Sigmoid colon (tissue), 7 donors: ENCODE data around the gene PJA1. TPM values are rescaled to one million over a fixed set of nuclear protein-coding genes. Genes with fewer than 3 reads are reported as not detected.
A peak's percentile ranks its signal among the peaks of the same experiment; 100 is the strongest.

ENCODE experiments used
- DNase-seq: peaks from one replicate; pipeline ENCODE4 v3.0.0-alpha.2; 2019
- H3K27ac ChIP-seq, 4 donors: fragments of 200-600 bp; sonication (generic); one replicate each; pipeline ENCODE4 v1.5.1; 2016 to 2019; ENCODE audit warnings: mild to moderate bottlenecking in 1 of 4
- H3K27me3 ChIP-seq, 3 donors: fragments of 200-600 bp; sonication (generic); one replicate each; pipeline ENCODE4 v1.5.1; 2019; ENCODE audit warnings: mild to moderate bottlenecking in 1 of 3
- H3K36me3 ChIP-seq, 4 donors: fragments of 200-600 bp; sonication (generic); one replicate each; pipeline ENCODE4 v1.5.1; 2016 to 2019
- H3K4me1 ChIP-seq, 4 donors: fragments of 200-600 bp; sonication (generic); one replicate each; pipeline ENCODE4 v1.5.1; 2017 to 2019
- H3K4me3 ChIP-seq, 4 donors: fragments of 200-600 bp; sonication (generic); one replicate each; pipeline ENCODE4 v1.5.1; 2017 to 2019; ENCODE audit warnings: mild to moderate bottlenecking in 2 of 4, moderate library complexity in 1 of 4
- H3K9me3 ChIP-seq, 4 donors: fragments of 200-600 bp in 3 of 4; sonication (generic) in 3 of 4; one replicate each; pipeline versions ENCODE4 v1.5.1 to v1.6.1; 2013 to 2019
- EP300 ChIP-seq, 4 donors: sonication (generic); formaldehyde crosslinking; IDR thresholded peaks; one replicate each; pipeline ENCODE4 v1.6.1; 2017; ENCODE audit warnings: antibody characterized with exemption in 4 of 4
- POLR2A ChIP-seq, 2 donors: fragments of 450-650 bp; IDR thresholded peaks; one replicate each; pipeline ENCODE4 v1.6.1; 2016; ENCODE audit warnings: antibody characterized with exemption in 2 of 2, mild to moderate bottlenecking in 2 of 2, moderate library complexity in 2 of 2
- POLR2AphosphoS5 ChIP-seq, 4 donors: sonication (generic); formaldehyde crosslinking; IDR thresholded peaks; one replicate each; pipeline ENCODE4 v1.6.1; 2017; ENCODE audit warnings: antibody characterized with exemption in 4 of 4
- WGBS, 2 donors: extraction: QIAGEN DNeasy Blood & Tissue Kit; methylation state at CpG; one replicate each; pipeline ENCODE4 v1.1.7; 2013; 5-methylcytosine and 5-hydroxymethylcytosine counted together
- intact Hi-C: fragments of 100-400 bp; cut with DNase I; formaldehyde crosslinking; loops from one replicate; pipeline ENCODE4 v1.15.1; 2023
- polyA plus RNA-seq, 3 donors: library from polyadenylated mRNA; stranded (reverse); fragments of 200-250 nt; gene quantifications; one replicate each; pipeline ENCODE4 v1.2.3, GENCODE V29; 2013
- total RNA-seq, 4 donors: library from RNA; depleted of rRNA; stranded (reverse); fragments of >200 nt; gene quantifications; one replicate each; pipeline ENCODE4 v1.1.0, GENCODE V29; 2016
- TF ChIP-seq, protein P1 (sequence below), 4 experiments: fragments of 450-650 bp in 3 of 4; fragments of 200-600 bp in 1 of 4; IDR thresholded peaks; one replicate each; pipeline ENCODE4 v1.5.1; 2016 to 2019; ENCODE audit warnings: antibody characterized with exemption in 4 of 4, mild to moderate bottlenecking in 3 of 4, moderate library complexity in 2 of 4
- donor health status: healthy with polysubstance abuse.
- donor health status: Bipolar disorder and iron deficiency.
- donor health status: healthy.

PJA1 gene
- total and polyA plus RNA-seq, 7 donors, result 5.3 to 21.8 (median 17.0) TPM

DNA sequence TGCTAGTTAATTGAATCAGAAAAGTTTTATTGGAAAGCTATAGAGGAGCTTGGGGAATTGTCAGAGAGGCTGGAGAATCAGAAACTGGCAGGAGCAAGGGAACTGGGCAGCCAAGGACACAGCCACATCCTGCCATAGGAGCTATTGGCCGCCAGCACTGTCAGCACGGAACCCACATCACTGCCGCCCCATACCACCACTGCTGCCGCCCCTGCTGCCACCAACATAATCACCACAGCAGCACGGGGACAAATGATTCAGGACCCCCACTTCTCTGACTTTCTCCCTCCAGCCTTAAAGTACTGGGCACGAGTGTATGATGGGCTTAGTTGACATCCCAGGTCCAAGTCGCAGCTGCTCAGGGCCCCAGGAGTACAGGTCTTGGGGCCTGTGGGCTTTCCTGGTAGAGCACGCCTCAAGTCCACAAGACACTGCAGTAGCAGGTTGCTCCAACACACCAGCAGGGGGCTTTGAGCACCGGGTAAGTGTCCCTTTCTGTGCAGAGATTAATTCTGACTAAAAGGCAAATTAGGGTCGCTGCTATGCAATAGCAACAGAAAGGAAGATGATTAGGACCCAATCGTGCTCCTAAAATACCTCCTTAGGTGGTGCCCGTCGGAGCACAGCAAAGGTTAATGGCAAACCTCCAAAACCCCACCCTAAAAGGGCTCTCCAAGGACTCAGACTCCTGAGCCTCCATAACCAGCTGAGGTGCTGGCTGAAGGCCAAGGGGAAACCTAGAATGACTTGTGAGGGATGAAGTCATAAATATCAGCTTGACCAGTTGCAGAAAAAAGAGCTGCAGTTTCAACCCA is 6.9 kb downstream of the PJA1 start:
- intact Hi-C loops, result loop anchor here (2.0 to 5.0 kb wide), 2 partner anchors 59 to 128 kb away; no protein-coding TSS in a partner anchor
- Histone ChIP-seq H3K9me3 (no peaks in the 10 kb centered on the region), H3K4me3 (no peak overlapping the region), H3K27ac (peak overlapping the region in 3 of 4 donors; percentile 22 to 34 (median 30)), H3K4me1 (peaks cover 0 to 18% (median 11%) of the 10 kb centered on the region in 4 donors), H3K36me3 (no peaks in the 10 kb centered on the region), H3K27me3 (no peaks in the 10 kb centered on the region)
- TF ChIP-seq POLR2AphosphoS5 (IDR thresholded peaks at IDR 0.05), result no peak
- TF ChIP-seq, protein P1, sequence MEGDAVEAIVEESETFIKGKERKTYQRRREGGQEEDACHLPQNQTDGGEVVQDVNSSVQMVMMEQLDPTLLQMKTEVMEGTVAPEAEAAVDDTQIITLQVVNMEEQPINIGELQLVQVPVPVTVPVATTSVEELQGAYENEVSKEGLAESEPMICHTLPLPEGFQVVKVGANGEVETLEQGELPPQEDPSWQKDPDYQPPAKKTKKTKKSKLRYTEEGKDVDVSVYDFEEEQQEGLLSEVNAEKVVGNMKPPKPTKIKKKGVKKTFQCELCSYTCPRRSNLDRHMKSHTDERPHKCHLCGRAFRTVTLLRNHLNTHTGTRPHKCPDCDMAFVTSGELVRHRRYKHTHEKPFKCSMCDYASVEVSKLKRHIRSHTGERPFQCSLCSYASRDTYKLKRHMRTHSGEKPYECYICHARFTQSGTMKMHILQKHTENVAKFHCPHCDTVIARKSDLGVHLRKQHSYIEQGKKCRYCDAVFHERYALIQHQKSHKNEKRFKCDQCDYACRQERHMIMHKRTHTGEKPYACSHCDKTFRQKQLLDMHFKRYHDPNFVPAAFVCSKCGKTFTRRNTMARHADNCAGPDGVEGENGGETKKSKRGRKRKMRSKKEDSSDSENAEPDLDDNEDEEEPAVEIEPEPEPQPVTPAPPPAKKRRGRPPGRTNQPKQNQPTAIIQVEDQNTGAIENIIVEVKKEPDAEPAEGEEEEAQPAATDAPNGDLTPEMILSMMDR (IDR thresholded peaks at IDR 0.05), result peak; percentile 18 to 51 (median 32)
- DNase-seq, result peak; percentile 85
- WGBS, 2 donors, result 51 to 52% methylated on average over 13 of the region's 13 CpGs

DNA sequence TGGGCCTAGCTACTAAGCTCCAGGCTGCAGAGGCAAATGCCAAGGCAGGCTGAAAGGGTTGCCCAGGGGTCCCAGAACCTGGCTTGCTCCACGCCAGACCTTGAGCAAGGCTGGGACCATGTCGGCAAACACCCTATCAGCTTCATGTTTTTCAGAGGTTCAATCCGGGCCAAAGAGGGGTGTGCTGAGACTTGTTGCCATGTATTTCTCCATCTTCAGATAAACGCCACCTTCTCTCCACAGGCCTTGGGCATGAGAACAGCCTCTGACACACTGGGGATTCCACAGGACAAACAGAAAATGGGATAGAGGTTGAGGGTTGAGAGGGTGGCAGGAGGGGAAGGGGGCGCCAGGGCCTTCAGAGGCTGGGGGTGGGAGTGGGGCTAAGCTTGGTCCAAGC is 8.6 kb downstream of the PJA1 start:
- intact Hi-C loops, result loop anchor here (5.0 kb wide), 1 partner anchor 61 kb away; no protein-coding TSS in a partner anchor
- H3K27me3 ChIP-seq, result no peaks in the 10 kb centered on the region

DNA sequence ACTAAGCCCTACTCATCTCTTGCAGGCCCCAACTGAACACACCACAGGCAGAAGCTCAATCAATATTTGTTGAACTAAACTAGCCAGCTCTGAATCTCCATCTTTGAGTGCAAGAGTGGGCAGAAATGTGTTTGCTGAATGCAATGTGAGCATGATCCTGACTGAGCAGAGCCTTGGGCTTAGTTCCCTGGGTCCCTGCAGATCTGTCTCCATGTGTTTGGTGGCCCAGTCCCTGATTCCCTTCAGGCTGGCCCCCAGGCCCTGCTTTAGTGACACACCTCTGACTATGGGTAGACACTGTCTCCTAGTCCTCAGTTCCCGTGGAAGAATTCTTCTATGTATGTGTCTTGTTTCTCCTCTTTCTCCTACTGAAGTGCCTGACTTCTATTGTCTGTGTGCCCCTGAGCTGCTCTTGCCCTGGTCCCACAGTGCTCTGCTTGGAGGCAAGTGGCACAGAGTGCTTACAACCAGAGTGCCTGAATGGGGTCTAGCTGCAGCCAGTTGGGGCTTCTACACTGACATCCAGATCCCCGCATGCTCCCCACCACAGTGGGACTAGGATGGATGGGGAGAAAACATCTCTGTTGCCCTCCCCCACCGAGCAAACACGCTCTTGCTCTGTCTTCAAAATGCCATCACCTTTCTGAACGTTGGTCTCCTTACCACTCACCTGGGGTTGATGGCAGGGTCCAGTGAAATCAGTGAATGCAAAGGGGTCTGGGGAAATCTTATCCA is 9.3 kb downstream of the PJA1 start:
- no peaks in the 10 kb centered on the region for H3K9me3 ChIP-seq
- intact Hi-C loops, result loop anchor here (5.0 kb wide), 1 partner anchor 61 kb away; no protein-coding TSS in a partner anchor
- no peak for TF ChIP-seq POLR2A (IDR thresholded peaks at IDR 0.05)
- TF ChIP-seq, protein P1 (IDR thresholded peaks at IDR 0.05), result no peak
- no peak for TF ChIP-seq POLR2AphosphoS5 (IDR thresholded peaks at IDR 0.05)
- TF ChIP-seq EP300 (IDR thresholded peaks at IDR 0.05), result no peak
- peaks cover 0 to 17% (median 11%) of the 10 kb centered on the region in 4 donors for H3K4me1 ChIP-seq
- no peaks in the 10 kb centered on the region for H3K36me3 ChIP-seq
- DNase-seq, result no peak
- no peak overlapping the region for H3K4me3 ChIP-seq
- no peak overlapping the region for H3K27ac ChIP-seq
- 85 to 86% methylated on average over 5 of the region's 5 CpGs for WGBS, 2 donors
- H3K27me3 ChIP-seq, result no peaks in the 10 kb centered on the region

More for the DNA sequence above, 8.6 kb downstream of the PJA1 start:
- H3K9me3 ChIP-seq, result no peaks in the 10 kb centered on the region
- DNase-seq, result no peak
- no peak overlapping the region for H3K4me3 ChIP-seq
- no peaks in the 10 kb centered on the region for H3K36me3 ChIP-seq
- no peak overlapping the region for H3K27ac ChIP-seq
- WGBS, 2 donors, result 95 to 96% methylated on average over 5 of the region's 5 CpGs
- no peak for TF ChIP-seq POLR2A (IDR thresholded peaks at IDR 0.05)
- no peak for TF ChIP-seq EP300 (IDR thresholded peaks at IDR 0.05)
- TF ChIP-seq, protein P1 (IDR thresholded peaks at IDR 0.05), result no peak
- no peak for TF ChIP-seq POLR2AphosphoS5 (IDR thresholded peaks at IDR 0.05)
- peaks cover 0 to 17% (median 11%) of the 10 kb centered on the region in 4 donors for H3K4me1 ChIP-seq

- Histone ChIP-seq H3K27me3 (no peaks in the 10 kb centered on the region), H3K27ac (no peak overlapping the region), H3K4me3 (no peak overlapping the region), H3K9me3 (no peaks in the 10 kb centered on the region), H3K4me1 (peaks cover 0 to 12% (median 10%) of the 10 kb centered on the region in 4 donors), H3K36me3 (no peaks in the 10 kb centered on the region)
- whole genome bisulfite sequencing, 2 donors, result 95% methylated on average over 6 of the region's 6 CpGs
- DNase-seq, result no peak
- intact Hi-C loops, result no loop called here
- TF ChIP-seq POLR2A (IDR thresholded peaks at IDR 0.05), result no peak
- no peak for TF ChIP-seq EP300 (IDR thresholded peaks at IDR 0.05)
- TF ChIP-seq POLR2AphosphoS5 (IDR thresholded peaks at IDR 0.05), result no peak
- TF ChIP-seq, protein P1 (IDR thresholded peaks at IDR 0.05), result no peak
These were observed 11.2 kb downstream of the PJA1 start for GRCh38 chrX:69154051-69154450.
